GM12878 (cell line): Measurements from ENCODE around the gene RNF44. TPM values are rescaled to one million over a fixed set of nuclear protein-coding genes. Genes with fewer than 3 reads are reported as not detected.

Source experiments
- ATAC-seq: fragments of 200-7000 bp; cut with Tn5 transposase; 3 replicates; pipeline ENCODE4 v1.9.1; 2020; ENCODE audit warnings: mild to moderate bottlenecking, moderate library complexity
- BruUV-seq: library from RNA; stranded (reverse); fragments of 400-500 nt; replicated peaks from 2 replicates; lab custom pipeline; 2021; lab: Mats Ljungman, UMichigan
- CTCF ChIA-PET: fragments of 300-600 bp; sonication (Branson Sonifier 250); formaldehyde crosslinking; extraction: SDS; loops from one replicate; lab custom pipeline; 2021; ENCODE audit warnings: inconsistent platforms; lab: Yijun Ruan, JAX
- POLR2A ChIA-PET: fragments of 350-600 bp; formaldehyde crosslinking; extraction: SDS; loops from one replicate; lab custom pipeline; 2021; ENCODE audit warnings: inconsistent platforms; lab: Charles Lee
- RAD21 ChIA-PET: fragments of 300-600 bp; sonication (Branson Sonifier 250); formaldehyde crosslinking; loops from one replicate; lab custom pipeline; 2023; ENCODE audit warnings: antibody characterized with exemption; ENCODE audit not compliant: unreplicated experiment; lab: Charles Lee
- SMC1A ChIA-PET: fragments of 300-600 bp; sonication (Branson Sonifier 250); formaldehyde crosslinking; loops from one replicate; lab custom pipeline; 2023; ENCODE audit not compliant: unreplicated experiment, uncharacterized antibody; lab: Charles Lee
- DNase-seq: peaks from one replicate; pipeline ENCODE4 v3.0.0-alpha.2; 2011; ENCODE audit warnings: low read depth, low spot score
- FAIRE-seq: peaks from 3 replicates; lab custom pipeline; 2011; peaks lifted over from hg19 to GRCh38; lab: Jason Lieb, UNC
- H2AFZ ChIP-seq: 2 replicates; pipeline ENCODE4 v1.6.0; 2011; ENCODE audit warnings: low read depth, low read length, control low read depth; ENCODE audit not compliant: control insufficient read depth
- H3K27ac ChIP-seq: 2 replicates; pipeline ENCODE4 v1.5.1; 2011; ENCODE audit warnings: control low read depth; ENCODE audit not compliant: control insufficient read depth, insufficient read depth
- H3K27me3 ChIP-seq, 2 experiments: replicated peaks in 1 of 2; 2 replicates each; pipeline versions ENCODE4 v1.6.0 to v1.6.1; 2011; ENCODE audit warnings: low read length in 1 of 2; ENCODE audit not compliant: control insufficient read depth in 2 of 2, insufficient read depth in 2 of 2
- H3K36me3 ChIP-seq, 2 experiments: 2 replicates each; pipeline ENCODE4 v1.5.1; 2011; ENCODE audit warnings: low read length in 1 of 2; ENCODE audit not compliant: control insufficient read depth in 2 of 2, insufficient read depth in 2 of 2
- H3K4me1 ChIP-seq: 2 replicates; pipeline ENCODE4 v1.6.1; 2011; ENCODE audit warnings: mild to moderate bottlenecking, low read length, moderate library complexity, mixed read lengths; ENCODE audit not compliant: control insufficient read depth, insufficient read depth
- H3K4me2 ChIP-seq: 2 replicates; pipeline ENCODE4 v1.6.0; 2011; ENCODE audit warnings: control low read depth; ENCODE audit not compliant: control insufficient read depth, insufficient read depth
- H3K4me3 ChIP-seq: fragments of 200-600 bp; sonication (generic); 2 replicates; pipeline ENCODE4 v1.5.1; 2016
- H3K79me2 ChIP-seq: 2 replicates; pipeline ENCODE4 v1.6.0; 2011; ENCODE audit warnings: low read length; ENCODE audit not compliant: control insufficient read depth, insufficient read depth
- H3K9ac ChIP-seq: 2 replicates; pipeline ENCODE4 v1.8.0; 2011; ENCODE audit warnings: low read length, control low read depth, mixed read lengths; ENCODE audit not compliant: control insufficient read depth, insufficient read depth
- H3K9me3 ChIP-seq: replicated peaks from 3 replicates; pipeline ENCODE4 v1.5.1; 2011; ENCODE audit warnings: mild to moderate bottlenecking, low read length; ENCODE audit not compliant: control insufficient read depth, insufficient read depth
- H4K20me1 ChIP-seq: 2 replicates; pipeline ENCODE4 v1.6.0; 2011; ENCODE audit not compliant: control insufficient read depth, insufficient read depth
- BACH1 ChIP-seq: fragments of 450-650 bp; IDR thresholded peaks from 2 replicates; pipeline ENCODE4 v1.6.1; 2017; ENCODE audit warnings: mild to moderate bottlenecking, borderline replicate concordance
- CEBPB ChIP-seq, 2 experiments: fragments of 150-350 bp in 1 of 2; IDR thresholded peaks; 2 replicates each; pipeline ENCODE4 v1.6.1; 2012 to 2014; ENCODE audit warnings: low read depth in 2 of 2, low read length in 2 of 2, borderline replicate concordance in 1 of 2, inconsistent platforms in 1 of 2
- E4F1 ChIP-seq: fragments of 450-650 bp; IDR thresholded peaks from 2 replicates; pipeline ENCODE4 v1.6.1; 2018; ENCODE audit warnings: borderline replicate concordance, mild to moderate bottlenecking; ENCODE audit not compliant: partially characterized antibody
- HCFC1 ChIP-seq: fragments of 150-350 bp; IDR thresholded peaks from 2 replicates; pipeline ENCODE4 v1.6.1; 2014; ENCODE audit warnings: low read length
- IKZF1 ChIP-seq: fragments of 450-650 bp; conservative IDR thresholded peaks from 2 replicates; pipeline ENCODE4 v1.6.1; 2017; ENCODE audit warnings: antibody characterized with exemption, mild to moderate bottlenecking
- JUND ChIP-seq: IDR thresholded peaks from 2 replicates; pipeline ENCODE4 v1.6.1; 2012; ENCODE audit warnings: low read depth, mild to moderate bottlenecking, low read length, improper control_type of control experiment, moderate library complexity
- LARP7 ChIP-seq: fragments of 450-650 bp; IDR thresholded peaks from 2 replicates; pipeline ENCODE4 v1.6.1; 2017; ENCODE audit warnings: mild to moderate bottlenecking
- NFXL1 ChIP-seq: fragments of 450-650 bp; IDR thresholded peaks from 2 replicates; pipeline ENCODE4 v1.6.1; 2017; ENCODE audit warnings: antibody characterized with exemption, mild to moderate bottlenecking, borderline replicate concordance
- POLR2AphosphoS2 ChIP-seq: IDR thresholded peaks from 2 replicates; pipeline ENCODE4 v1.6.1; 2011; ENCODE audit warnings: low read depth, mild to moderate bottlenecking, low read length, improper control_type of control experiment, moderate library complexity
- POLR2AphosphoS5 ChIP-seq: IDR thresholded peaks from 2 replicates; pipeline ENCODE4 v1.6.1; 2011; ENCODE audit warnings: mild to moderate bottlenecking, low read length, inconsistent platforms
- REST ChIP-seq: IDR thresholded peaks from 2 replicates; pipeline ENCODE4 v1.6.1; 2012; ENCODE audit warnings: mild to moderate bottlenecking, low read depth, low read length
- SMAD1 ChIP-seq: fragments of 450-650 bp; IDR thresholded peaks from 2 replicates; pipeline ENCODE4 v1.6.1; 2018; ENCODE audit warnings: mild to moderate bottlenecking, low read depth; ENCODE audit not compliant: partially characterized antibody
- SMC3 ChIP-seq: IDR thresholded peaks from 2 replicates; pipeline ENCODE4 v1.6.1; 2011; ENCODE audit warnings: low read length, improper control_type of control experiment, borderline replicate concordance
- SPI1 ChIP-seq: IDR thresholded peaks from 2 replicates; pipeline ENCODE4 v1.6.1; 2011; ENCODE audit warnings: low read depth, mild to moderate bottlenecking, low read length, moderate library complexity, borderline replicate concordance; ENCODE audit not compliant: insufficient read depth
- TBL1XR1 ChIP-seq: IDR thresholded peaks from 2 replicates; pipeline ENCODE4 v1.6.1; 2012; ENCODE audit warnings: low read depth, low read length, improper control_type of control experiment
- ZBTB40 ChIP-seq: fragments of 450-650 bp; IDR thresholded peaks from 2 replicates; pipeline ENCODE4 v1.6.1; 2016; ENCODE audit warnings: mild to moderate bottlenecking, moderate library complexity, borderline replicate concordance
- whole genome bisulfite sequencing: methylation state at CpG from one replicate; pipeline ENCODE4 v1.1.6; 2016; ENCODE audit warnings: low lambda C conversion rate; ENCODE audit not compliant: insufficient replicate concordance, insufficient coverage; ENCODE audit errors: missing lambda C conversion rate; 5-methylcytosine and 5-hydroxymethylcytosine counted together
- in situ Hi-C: fragments of 300-500 bp; cut with MboI; formaldehyde crosslinking; loops from 9 replicates; pipeline ENCODE4 v1.14.3; 2018; ENCODE audit warnings: mixed read lengths
- intact Hi-C: fragments of 100-400 bp; cut with micrococcal nuclease; formaldehyde crosslinking; loops from one replicate; pipeline ENCODE4 v1.14.2; 2022; ENCODE audit not compliant: unreplicated experiment
- polyA plus RNA-seq, 11 experiments: library from polyadenylated mRNA; depleted of rRNA in 4 of 11; unstranded in 6 of 11; stranded (reverse) in 5 of 11; fragments of >200 nt; fragmentation: Nextera tagmentation in 4 of 11; fragmentation: Illumina TruSeq in 1 of 11; extraction: Ambion mirVana in 4 of 11; extraction: Trizol in 1 of 11; gene quantifications; 1 replicate in 1 of 11; 2 replicates in 10 of 11; pipeline versions ENCODE4 v1.2.1 to v1.2.3, GENCODE V29; 2011 to 2016; ENCODE audit warnings: inconsistent platforms in 2 of 11, missing spikeins in 2 of 11, low read depth in 1 of 11
- total RNA-seq, 4 experiments: library from RNA; depleted of rRNA in 3 of 4; stranded (reverse); fragments of >200 nt in 3 of 4; fragmentation: Illumina TruSeq in 1 of 4; extraction: Trizol in 1 of 4; gene quantifications; 2 replicates each; pipeline versions ENCODE4 v1.2.1 to v1.2.3, GENCODE V29; 2013 to 2021

The RNF44 gene
- total and polyA plus RNA-seq, 10 of the 15 experiments (the other 5 are each of a cell fraction or from before 2014, with no cell fraction given), result 1.7 to 51.9 (median 7.9) TPM

DNA sequence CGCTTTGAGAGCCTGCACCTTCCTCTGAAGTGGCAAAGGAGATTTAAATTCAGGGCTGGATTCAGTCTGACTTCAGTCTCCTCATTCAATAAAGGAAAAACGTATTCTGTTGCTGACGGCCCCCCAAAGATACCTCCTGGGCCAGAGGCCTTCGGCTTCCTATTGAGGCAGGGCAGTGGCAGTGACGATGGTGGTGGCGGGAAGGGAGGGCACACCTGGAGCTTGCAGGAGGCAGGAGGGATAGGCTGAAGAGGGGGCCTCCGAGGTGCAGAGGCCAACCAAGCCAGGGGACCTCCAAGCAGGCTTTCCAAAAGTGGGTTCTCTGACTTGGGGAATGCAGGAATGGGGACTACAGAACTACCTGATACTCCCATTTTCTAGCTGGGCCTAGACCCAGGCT is 15.9 kb downstream of the RNF44 start:
- H3K4me2 ChIP-seq, result no peak overlapping the region
- H3K36me3 ChIP-seq, result no peaks in the 10 kb centered on the region
- CTCF ChIA-PET, result no interaction called here
- RAD21 ChIA-PET, result no interaction called here
- in situ Hi-C loops (no loop called here), intact Hi-C loops (no loop called here)
- H4K20me1 ChIP-seq, result no peaks in the 10 kb centered on the region
- FAIRE-seq (no peak), DNase-seq (no peak), ATAC-seq (no peak)
- POLR2A ChIA-PET, result no interaction called here
- H2AFZ ChIP-seq, result no peak overlapping the region
- no peak overlapping the region for H3K27ac ChIP-seq
- H3K79me2 ChIP-seq, result no peaks in the 10 kb centered on the region
- no peak overlapping the region for H3K4me3 ChIP-seq
- H3K4me1 ChIP-seq, result no peaks in the 10 kb centered on the region; the same call in 1 of the 2 replicates
- no TSS peak for BruUV-seq
- H3K9ac ChIP-seq, result no peak overlapping the region
- H3K9me3 ChIP-seq, result no peaks in the 10 kb centered on the region
- no peaks in the 10 kb centered on the region for H3K27me3 ChIP-seq
- 53% methylated on average over 7 of the region's 7 CpGs for WGBS
- SMC1A ChIA-PET, result no interaction called here
- no peak for TF ChIP-seq LARP7
- TF ChIP-seq POLR2AphosphoS5, result no peak
- no peak for TF ChIP-seq BACH1
- no peak for TF ChIP-seq CEBPB (IDR thresholded peaks at IDR 0.05; ENCODE audit: borderline replicate concordance in 1 of 2, low read depth in 2 of 2, low read length in 2 of 2)
- TF ChIP-seq REST, result no peak
- TF ChIP-seq ZBTB40, result no peak
- TF ChIP-seq SPI1, result no peak
- no peak for TF ChIP-seq SMC3
- no peak for TF ChIP-seq POLR2AphosphoS2
- no peak for TF ChIP-seq NFXL1
- no peak for TF ChIP-seq JUND
- no peak for TF ChIP-seq HCFC1
- no peak for TF ChIP-seq E4F1
- no peak for TF ChIP-seq SMAD1
- TF ChIP-seq TBL1XR1, result no peak
- TF ChIP-seq IKZF1, result no peak
